SKM-1 treated with dmso at 0.1 percent for 144 hours (cell line): ENCODE data around the gene USHBP1.
A peak's percentile ranks its signal among the peaks of the same experiment; 100 is the strongest.

Source experiments
- DNase-seq: peaks from one replicate; lab custom pipeline; 2025; ENCODE audit not compliant: unreplicated experiment; lab: John Stamatoyannopoulos, UW

USHBP1 gene

DNA sequence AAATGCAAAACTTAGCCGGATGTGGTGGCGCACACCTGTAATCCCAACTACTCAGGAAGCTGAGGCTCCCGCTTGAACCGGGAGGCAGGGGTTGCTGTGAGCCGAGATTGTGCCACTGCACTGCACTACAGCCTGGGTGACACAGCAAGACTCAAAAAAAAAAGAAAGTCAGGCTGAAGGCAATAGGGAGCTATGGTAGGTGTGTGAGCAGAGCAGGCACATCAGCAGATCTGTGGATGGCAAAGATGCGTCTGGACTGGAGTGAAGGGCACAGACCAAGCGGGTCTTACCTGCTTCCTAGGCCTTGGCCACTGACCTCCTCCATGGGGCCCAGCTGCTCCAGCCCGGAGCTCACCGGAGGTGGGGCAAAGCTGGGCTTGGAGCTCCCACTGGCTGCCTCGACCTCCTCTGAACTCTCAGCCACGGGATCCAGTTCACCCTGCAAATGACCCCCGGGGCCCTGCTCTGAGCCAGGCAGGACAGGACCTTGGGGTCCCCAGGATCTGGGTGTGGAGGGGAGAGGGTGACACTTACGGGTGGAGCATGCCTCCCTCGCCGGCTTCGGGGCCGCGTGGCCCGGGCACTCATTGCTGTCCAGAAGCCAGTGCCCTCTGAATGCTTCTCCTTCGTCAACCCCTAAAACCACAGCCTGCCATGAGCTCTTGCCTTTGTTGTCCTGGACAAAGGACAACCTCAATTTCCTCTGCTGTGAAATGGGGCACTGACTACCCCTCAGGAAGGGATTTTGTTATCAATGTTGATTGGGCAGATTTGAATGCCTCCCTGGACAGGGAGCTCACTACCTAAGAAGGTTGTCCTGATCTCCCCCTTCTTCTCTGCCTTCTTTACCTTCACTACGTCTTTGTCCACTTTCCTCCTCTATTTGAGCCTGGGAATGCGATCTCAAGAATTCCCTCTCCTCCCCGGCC is 569 bp downstream of the USHBP1 start:
- no peak for DNase-seq

DNA sequence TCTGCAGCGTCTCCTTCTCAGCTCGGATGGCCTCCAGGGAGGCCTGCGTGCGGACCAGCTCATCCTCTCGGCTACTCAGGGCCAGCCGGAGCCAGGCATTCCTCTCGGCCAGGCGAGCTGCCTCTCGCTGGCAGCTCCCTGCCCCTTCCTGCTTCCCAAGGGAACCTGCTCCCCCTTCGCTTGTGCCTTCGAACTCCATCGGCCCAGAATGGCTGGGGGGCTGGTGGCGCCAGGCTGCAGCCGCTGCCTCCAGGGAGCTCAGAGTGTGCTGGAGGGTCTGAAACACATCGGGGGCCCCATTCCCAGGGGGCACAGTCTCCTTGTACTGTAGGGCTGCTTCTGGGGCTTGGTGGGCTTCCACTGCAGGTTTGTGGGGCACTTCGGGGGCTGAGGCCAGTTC is 2.0 kb downstream of the USHBP1 start:
- DNase-seq, result no peak

DNA sequence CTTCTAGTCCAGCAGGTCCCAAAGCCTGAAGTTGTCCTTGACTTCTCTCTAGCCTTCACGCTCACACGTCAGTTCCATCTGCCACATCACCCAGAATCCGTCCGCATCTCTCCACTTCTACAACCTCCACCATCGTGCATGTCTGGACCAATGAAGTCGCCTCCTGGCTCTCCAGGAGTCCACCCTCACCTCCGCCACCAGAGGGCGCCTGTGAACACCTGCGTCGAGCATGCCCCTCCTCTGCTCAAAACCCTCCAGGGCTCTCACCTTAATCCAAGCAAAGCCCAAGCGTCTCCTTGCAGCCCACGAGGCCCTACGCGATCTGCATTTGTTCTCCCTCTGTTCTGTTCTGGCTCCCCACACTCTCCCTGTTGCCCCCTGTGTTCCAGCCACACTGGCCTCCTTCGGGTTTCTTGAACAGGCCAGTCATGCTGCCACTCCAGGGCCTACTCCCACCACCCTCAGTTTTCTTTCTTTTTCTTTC is 3.7 kb downstream of the USHBP1 start:
- DNase-seq, result peak; percentile 89

DNA sequence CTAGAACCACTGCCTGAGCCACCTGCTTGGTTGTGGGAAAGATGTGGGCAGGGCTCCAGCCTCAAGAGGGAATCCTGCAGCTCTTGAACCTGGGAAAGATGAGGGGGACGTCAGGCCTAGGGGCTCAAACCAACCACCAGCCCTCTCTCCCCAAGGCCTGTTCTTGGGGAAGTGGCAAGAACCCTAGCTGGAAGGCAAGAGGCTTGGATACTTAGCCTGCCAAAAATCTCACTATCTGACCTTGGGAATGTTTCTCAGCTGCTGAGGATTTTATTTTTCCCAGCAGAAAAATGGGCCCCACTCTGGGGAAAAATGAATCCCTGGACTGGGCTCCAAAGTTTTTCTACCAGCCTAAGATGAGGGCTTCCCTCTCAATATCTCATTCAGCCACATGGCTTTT is 4.6 kb downstream of the USHBP1 start:
- no peak for DNase-seq

DNA sequence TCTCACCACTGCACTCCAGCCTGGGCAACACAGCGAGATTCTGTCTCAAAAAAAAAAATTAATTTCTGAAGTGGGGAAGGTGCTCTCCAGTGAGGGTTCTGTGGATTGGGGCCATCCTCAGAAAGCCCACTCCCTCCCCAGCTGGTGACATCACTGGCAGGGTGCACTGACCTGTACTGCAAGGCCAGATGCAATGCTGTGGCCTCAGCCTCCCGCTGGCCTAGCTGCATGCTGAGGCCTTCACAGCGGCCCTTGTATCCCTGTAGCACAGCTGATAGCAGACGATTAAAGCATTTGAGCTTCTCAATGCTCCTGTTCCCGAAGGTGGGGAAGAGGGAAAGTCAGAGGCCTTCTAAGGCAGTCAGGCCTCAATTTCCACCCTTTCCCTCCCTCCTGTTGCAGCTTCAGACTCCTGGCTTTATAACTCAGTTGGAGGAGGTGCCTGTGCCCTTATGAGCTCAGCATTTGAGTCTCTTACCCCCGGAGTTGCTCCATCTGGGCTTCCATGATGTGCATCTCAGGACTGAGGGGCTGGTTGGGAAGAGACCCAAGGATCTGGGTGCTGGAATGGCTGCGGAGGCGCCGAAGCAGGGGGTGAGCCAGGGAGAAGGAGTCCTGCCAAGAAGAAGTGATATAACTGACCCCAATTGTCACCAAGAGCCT is 5.3 kb downstream of the USHBP1 start:
- no peak for DNase-seq

DNA sequence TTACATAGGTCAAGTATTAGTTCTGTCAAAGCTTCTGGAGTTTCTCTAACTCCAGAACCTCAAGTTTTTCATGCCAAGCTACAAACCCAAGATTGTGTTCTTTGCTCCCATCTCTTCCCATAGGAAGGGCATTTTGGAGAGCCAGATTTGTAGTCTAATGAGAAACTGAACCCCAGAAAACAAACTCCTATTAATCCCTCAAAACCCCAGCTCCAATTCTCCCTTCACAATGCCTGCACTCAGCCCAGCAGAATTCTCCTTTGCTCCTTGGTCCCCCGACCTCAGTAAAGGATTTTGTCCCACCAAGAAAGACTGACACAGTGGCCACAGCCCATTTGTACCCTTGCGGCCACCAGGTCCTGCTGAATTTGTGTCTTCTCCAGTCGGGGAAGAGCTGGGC is 8.4 kb downstream of the USHBP1 start:
- DNase-seq, result no peak

DNA sequence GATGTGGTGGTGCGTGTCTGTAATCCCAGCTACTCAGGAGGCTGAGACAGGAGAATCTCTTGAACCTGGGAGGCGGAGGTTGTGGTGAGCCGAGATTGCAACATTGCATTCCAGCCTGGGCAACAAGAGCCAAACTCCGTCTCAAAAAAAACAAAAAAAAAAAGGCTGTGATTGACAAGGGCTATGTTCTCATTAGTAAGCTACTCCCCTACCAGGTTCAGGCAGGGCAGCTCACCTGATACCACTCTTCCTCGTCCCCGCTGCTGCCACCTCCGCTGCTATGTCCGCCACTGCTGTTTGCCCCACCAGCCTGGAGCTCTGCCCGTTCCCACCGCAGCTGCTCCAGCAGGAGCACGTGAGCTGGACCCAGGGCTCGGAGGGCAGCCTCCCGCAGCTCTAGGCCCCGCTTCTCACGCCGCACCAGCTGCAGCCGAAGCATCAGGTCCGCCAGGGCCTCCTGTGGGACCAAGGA is 9.4 kb downstream of the USHBP1 start:
- DNase-seq, result no peak

DNA sequence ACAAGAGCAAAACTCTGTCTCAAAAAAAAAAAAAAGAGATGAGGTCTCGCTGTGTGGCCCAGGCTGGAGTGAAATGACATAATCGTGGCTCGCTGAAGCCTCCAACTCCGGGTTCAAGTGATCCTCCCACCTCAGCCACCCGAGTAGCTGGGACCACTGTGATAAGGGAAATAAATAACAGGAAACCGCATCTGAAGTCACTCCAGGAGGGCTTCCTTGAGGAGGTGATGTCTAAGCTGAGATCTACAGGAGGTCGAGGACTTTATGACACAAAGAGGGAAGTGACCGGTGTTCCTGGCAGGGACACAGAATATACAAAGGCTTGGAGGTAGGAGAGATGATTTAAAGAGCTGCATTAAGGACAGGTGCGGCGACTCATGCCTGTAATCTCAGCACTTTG is 9.9 kb downstream of the USHBP1 start:
- DNase-seq, result no peak

DNA sequence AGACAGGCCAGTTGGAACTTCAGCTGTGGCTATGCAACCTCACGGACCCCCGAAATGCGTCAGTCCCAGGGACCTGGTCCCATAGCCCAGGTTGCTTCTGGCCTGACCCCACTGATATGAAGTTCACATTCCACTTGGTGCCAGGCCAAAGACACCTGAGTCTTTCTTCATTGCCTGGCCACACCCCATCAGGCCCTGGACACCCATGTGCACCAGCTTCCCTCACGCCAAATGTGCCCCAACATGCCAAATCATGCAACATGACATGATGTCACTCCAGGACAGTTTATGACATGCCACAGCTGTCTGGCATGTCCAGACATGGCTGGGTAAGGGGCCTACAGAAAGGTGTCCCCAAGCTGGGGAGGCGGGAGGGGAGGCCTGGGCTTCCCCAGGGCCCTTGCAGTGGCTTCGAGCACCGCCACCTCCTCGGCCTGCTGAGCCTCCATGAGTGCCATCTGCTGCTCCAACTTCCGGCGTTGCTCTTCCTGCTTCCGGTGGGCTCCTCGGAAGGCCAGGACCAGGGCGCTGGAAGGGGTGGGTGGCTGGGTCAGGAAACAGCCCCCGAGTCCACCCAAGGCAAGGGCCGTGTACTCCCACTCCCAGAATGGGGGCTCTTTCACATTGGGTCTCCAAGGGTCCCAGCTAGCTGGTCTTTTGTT is 14.5 kb downstream of the USHBP1 start:
- no peak for DNase-seq

DNA sequence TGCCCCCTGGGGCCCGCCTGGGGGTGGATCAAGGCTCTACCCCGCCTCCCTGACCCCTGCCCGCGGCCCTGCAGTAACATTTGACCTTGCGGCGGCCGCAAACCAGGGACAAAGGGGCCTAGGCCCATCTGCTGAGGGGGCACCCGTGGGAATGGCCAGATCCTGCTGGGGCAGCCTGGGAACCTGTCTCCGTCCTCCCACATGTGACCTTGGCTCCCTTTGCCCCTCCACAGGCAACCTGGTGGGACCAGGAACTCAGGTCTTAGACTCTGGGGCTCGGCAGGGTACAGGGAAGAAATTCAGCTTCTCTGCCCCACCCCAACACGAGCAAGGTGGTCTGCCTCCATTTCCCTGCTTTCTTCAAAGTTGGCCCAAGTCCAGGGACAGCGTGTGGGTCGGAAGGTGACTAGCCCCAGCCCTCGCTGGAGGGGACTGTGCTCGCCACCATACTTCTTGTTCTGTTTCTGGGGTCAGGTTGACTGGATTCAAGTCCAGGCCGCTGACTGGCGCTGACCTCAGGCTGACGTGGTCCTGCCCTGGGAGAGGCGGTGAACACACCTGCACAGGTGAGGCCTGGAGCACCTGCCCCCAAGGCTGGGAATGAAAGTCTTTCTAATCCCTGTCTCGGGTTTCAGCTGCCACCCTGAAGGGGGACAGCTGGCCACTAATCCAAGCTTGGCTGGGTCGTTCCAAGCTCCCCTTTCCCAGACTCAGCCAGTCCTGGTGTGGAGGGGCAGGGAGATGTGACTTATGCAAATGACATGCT is 16.4 kb downstream of the USHBP1 start:
- no peak for DNase-seq

DNA sequence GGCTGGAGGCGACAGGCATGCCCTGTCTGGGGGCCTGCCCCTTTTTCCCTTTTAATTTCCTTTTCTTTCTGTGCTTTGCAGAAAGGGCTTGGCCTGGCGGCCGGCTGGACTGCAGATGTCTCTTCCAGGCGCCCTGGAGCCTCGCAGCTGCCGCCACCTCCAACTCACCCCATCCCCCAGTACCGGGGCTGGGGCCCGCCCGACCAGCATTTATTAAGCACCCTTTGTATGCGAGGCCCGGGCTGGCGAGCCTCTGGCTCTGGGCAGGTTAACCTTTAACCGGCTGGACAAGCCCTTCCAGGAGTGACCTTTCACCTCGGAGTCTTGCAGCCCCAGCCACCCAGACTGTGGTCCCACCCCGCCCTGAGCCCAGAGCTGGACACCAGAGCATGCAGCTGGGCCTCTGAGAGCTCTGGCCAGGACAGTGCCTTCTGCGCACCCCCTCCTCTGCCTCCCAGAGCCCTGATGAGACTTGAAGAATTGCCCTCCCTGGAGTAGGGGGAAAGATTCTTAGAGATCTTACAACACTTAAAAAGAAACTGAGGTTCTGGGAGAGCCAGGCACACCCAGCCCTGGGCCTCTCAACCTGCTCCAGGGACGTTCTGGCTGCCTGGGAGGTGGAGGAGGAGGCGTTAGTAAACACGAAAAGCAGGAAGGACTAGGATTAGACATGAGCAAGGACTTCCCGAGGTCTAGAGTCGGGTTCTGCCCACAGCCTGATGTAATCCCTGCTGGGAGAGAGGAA is 17.7 kb downstream of the USHBP1 start:
- DNase-seq, result no peak

DNA sequence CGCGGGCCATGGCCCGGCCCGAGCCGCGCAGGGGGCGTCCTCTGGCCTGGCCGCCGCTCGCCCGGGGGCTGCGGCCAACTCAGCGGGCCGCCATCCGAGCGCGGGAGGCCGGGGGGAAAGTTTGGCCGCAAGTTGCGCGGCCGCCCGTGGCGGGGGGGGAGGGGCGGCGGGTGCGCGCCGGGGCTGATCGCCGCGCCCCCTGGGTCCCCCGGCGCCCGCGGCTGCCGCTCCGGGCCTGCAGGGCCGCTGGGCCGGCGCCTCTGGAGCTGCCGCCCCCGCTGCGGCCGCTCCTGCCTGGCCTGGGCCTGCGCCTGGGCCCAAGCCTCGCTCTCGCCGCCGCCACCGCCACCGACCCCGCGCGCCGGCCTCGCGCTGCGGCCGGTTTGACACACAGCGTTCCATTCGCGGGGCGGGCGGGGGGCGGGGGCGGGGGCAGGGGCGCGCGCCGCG is 19.0 kb downstream of the USHBP1 start, which contains the start of gene NR2F6:
TSS of gene NR2F6 (minus strand) at position 385 of the 450 bp plus-strand sequence. CDS start 699 bp downstream, outside the sequence.
- no peak for DNase-seq

DNA sequence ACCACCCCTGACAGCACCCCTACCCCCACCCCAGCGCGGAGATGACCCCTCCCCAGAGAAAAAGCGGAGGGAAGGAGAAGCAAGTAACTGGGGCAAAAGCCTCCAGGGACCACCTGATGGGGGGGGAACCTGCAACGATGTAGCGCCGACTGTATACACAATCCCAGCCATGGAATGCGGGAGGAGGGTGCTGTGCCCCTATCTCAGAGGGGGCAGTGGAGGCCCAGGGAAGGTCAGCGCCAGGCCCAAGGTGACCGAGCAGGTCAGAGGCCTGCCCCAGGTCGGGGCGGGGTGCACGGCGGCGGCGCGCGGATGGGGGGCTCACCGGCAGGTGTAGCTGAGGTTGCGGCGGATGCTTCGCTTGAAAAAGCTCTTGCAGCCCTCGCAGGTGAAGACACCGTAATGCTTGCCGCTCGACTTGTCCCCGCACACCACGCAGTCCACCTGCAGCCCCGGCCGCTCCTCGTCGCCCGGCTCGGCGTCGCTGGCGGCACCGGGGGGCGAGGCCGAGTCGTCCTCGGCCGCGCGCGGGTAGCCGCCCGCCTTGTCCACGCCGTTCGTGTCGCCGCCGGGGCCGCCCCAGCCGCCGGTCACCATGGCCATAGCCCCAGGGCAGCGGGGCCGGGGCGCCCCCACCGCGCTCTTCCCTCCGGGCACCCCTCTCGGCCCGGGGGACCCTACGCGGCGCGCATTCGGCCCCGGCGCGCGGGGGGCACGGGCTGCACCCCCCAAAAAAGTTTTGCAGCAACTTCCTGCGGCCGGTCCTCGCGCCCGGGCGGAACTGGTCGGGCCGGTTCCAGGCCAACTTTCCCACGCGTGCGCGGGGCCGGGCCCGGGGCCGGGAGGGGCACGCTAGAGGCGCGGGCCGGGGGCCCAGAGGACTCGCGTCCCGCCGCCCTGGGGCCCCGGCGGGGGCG is 19.7 kb downstream of the USHBP1 start:
- DNase-seq, result no peak

DNA sequence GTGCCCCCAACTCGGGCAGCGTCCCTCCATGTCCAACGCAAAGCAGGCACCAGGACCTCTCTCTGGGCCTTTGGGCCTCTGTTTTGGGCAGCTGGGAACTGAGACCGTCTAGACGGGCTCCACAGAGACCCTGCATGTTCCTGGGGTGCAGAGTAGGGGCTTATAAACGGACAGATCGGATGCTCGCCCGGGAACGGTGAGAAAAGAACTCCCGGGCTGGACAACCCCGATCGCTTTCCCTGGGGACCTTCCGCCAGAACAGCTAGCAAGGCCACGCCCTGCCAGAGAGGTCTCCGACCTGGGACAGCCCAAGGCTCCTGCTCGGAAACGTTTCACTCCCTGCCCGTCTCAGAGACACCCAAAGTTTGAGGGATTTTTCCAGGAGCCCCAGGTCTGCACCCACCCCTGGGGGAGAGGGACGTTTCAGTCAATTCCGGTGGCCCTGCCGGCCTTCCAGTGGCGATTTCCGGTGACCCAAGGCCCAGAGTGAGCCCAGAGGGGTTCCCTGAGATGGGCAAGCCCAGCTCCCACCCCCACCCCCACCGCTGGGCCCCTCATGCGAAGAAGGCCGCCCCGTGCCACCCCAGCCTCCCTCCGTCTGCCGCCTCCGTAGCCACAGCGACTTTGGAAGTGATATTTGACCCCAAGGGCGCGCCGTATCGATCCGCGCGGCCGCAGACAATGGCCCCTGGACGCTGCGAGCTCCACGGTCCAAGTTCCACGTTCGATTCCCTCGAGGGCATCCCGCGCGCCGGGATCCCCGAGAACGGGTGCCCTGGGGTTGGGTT is 20.5 kb downstream of the USHBP1 start:
- DNase-seq, result no peak

DNA sequence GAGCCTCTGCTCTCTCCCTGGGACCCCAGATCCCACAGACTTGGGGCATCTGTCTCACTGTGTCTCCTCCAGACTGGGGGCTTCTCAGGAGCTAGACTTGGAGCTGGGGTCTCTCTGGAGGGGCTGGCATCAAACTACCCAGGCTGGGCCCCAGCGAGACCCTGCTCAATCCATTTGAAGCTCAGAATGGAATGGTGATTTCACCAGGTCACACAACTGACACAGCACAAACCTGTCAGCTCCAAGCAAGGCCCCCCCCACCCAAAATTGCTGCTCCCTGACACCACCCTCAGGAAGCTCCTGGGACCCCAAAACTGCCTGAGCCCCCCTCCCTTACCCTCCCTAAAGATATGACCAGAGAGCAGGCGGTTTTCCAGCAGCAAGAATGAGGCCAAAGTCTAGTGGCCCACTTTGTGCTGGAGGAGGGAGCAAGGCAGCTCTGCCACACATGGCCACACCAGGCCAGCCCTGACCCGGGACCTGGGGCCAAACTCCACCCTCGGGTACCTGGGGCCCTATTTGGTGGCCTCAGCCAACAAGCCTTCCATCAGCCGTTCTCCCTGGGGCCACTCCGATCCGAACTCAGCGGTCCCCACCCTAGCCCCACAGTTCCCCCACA is 21.2 kb downstream of the USHBP1 start:
- no peak for DNase-seq

DNA sequence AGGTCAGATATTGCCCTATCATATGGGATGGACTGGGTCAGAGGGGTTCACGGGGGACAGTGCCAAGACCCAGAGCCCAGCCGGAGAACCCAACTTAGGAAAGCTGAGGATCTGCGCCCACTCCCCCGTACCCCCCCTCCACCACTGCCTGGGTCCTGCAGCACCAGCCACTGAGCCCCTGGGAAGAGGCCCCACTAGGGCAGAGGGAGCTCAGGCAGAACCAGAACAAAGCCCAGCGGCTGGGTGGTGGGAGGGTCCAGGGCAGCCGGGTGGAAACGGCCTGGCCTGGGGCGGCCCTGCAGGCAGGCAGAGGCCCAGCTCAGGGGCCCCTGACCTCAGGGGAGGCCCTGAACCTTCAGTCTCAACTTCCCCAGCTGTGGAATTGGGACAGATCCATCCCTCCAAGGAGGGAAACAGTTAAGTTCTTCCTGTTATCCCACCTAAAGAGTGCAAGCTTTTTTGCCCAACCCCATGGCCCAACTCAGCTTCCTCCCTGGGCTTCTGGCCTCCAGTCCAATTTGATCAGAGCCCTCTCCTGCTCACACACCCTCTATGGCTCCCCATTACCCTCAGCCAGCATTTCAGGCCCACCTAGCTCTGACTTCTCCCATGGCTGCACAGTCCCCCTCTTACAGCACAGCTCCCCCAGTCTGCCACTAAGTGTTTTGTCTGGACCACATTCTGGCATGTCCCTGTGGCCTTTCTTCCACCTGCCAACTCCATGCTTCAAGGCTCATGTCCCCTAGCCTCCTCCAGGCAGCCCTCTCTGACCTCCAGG is 21.9 kb downstream of the USHBP1 start:
- no peak for DNase-seq

DNA sequence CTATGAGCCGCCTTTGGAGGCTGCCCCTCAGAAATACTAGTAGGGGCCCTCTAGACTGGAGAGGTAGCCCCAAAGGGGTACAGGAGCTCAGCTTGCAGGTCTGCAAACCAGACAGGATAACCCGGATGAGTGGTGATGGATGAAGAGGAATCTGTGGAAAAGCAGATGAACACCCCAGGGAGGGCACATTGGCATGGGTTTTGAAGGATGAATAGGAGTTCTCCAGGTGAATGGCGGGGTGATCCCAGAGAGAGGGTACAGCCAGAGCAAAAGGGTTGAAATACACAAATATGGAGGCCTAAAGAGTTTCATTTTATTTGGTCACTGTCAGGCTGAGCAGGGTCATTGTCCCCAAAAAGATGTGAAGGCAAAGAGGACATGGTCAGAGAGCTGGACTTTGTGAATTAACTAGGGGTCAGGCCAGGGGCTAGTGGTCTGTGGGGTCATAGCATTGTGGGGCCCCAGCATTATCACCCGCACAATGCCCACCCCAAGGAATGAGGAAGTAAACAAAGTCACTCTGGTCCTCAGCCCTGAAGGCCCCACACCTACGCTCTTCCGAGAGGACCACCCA is 23.6 kb downstream of the USHBP1 start:
- DNase-seq, result no peak
